IMR-90 (cell line): Measurements from ENCODE around the gene FAM114A2. TPM values are rescaled to one million over a fixed set of nuclear protein-coding genes. Genes with fewer than 3 reads are reported as not detected.

ENCODE experiments used
- ATAC-seq: fragments of 200-7000 bp; cut with Tn5 transposase; 2 replicates; pipeline ENCODE4 v1.9.1; 2020; ENCODE audit warnings: low read depth, mild to moderate bottlenecking, moderate library complexity
- BruUV-seq: library from RNA; stranded (reverse); fragments of 400-500 nt; replicated peaks from 2 replicates; lab custom pipeline; 2021; lab: Mats Ljungman, UMichigan
- CTCF ChIA-PET: fragments of 300-600 bp; formaldehyde crosslinking; extraction: SDS; loops from one replicate; lab custom pipeline; 2021; ENCODE audit warnings: antibody characterized with exemption; lab: Yijun Ruan, JAX
- POLR2A ChIA-PET: fragments of 300-600 bp; sonication (Branson Sonifier 250); formaldehyde crosslinking; loops from one replicate; lab custom pipeline; 2022; ENCODE audit warnings: antibody characterized with exemption; ENCODE audit not compliant: unreplicated experiment; lab: Charles Lee
- DNase-seq: peaks from one replicate; pipeline ENCODE4 v3.0.0; 2013
- H2AFZ ChIP-seq: replicated peaks from 2 replicates; pipeline ENCODE3; 2013; ENCODE audit warnings: low read length, mild to moderate bottlenecking; ENCODE audit not compliant: poor library complexity
- H2AK5ac ChIP-seq: 2 replicates; pipeline ENCODE4 v1.6.1; 2013; ENCODE audit warnings: low read depth, low read length, inconsistent platforms
- H2AK9ac ChIP-seq: replicated peaks from 2 replicates; pipeline ENCODE3; 2013; ENCODE audit warnings: mild to moderate bottlenecking, low read depth, low read length, moderate library complexity; ENCODE audit not compliant: poor library complexity
- H2BK120ac ChIP-seq: 2 replicates; pipeline ENCODE4 v1.6.1; 2013; ENCODE audit warnings: low read depth, low read length, inconsistent platforms
- H2BK15ac ChIP-seq: 3 replicates; pipeline ENCODE4 v1.6.1; 2013; ENCODE audit warnings: low read depth, low read length, inconsistent platforms
- H2BK20ac ChIP-seq: 2 replicates; pipeline ENCODE4 v1.6.1; 2013; ENCODE audit warnings: low read depth, mild to moderate bottlenecking, inconsistent platforms, low read length, moderate library complexity
- H2BK5ac ChIP-seq: 2 replicates; pipeline ENCODE4 v1.6.1; 2013; ENCODE audit warnings: mild to moderate bottlenecking, low read depth, low read length, inconsistent platforms; ENCODE audit not compliant: poor library complexity, severe bottlenecking
- H3K14ac ChIP-seq: replicated peaks from 2 replicates; pipeline ENCODE4 v1.6.1; 2013; ENCODE audit warnings: low read depth, low read length, inconsistent platforms
- H3K18ac ChIP-seq: 2 replicates; pipeline ENCODE4 v1.6.1; 2013; ENCODE audit warnings: low read depth, low read length, control low read depth
- H3K23ac ChIP-seq: 2 replicates; pipeline ENCODE4 v1.6.1; 2013; ENCODE audit warnings: low read depth, low read length, inconsistent platforms
- H3K27ac ChIP-seq: 2 replicates; pipeline ENCODE4 v1.5.1; 2013; ENCODE audit warnings: mild to moderate bottlenecking, control low read depth, low read length; ENCODE audit not compliant: insufficient read depth
- H3K27me3 ChIP-seq: 2 replicates; pipeline ENCODE4 v1.6.1; 2013; ENCODE audit warnings: low read length; ENCODE audit not compliant: control insufficient read depth, insufficient read depth
- H3K36me3 ChIP-seq: 2 replicates; pipeline ENCODE4 v1.6.1; 2013; ENCODE audit warnings: low read length, mixed read lengths; ENCODE audit not compliant: control insufficient read depth, insufficient read depth
- H3K4ac ChIP-seq: 2 replicates; pipeline ENCODE4 v1.6.1; 2013; ENCODE audit warnings: low read depth, low read length, inconsistent platforms
- H3K4me1 ChIP-seq: 2 replicates; pipeline ENCODE4 v1.6.1; 2013; ENCODE audit warnings: low read length, mixed read lengths; ENCODE audit not compliant: control insufficient read depth, insufficient read depth
- H3K4me2 ChIP-seq: 2 replicates; pipeline ENCODE4 v1.6.1; 2013; ENCODE audit warnings: low read depth, mild to moderate bottlenecking, control low read depth, low read length, moderate library complexity
- H3K4me3 ChIP-seq: 2 replicates; pipeline ENCODE4 v1.5.1; 2013; ENCODE audit warnings: low read depth, mild to moderate bottlenecking, control low read depth, low read length, moderate library complexity; ENCODE audit not compliant: insufficient read depth
- H3K56ac ChIP-seq: 2 replicates; pipeline ENCODE4 v1.6.1; 2013; ENCODE audit warnings: low read length, inconsistent platforms; ENCODE audit not compliant: insufficient read depth; ENCODE audit errors: extremely low read depth
- H3K79me1 ChIP-seq, 2 experiments: 2 replicates each; pipeline ENCODE4 v1.6.1; 2013; ENCODE audit warnings: low read length in 2 of 2, inconsistent platforms in 1 of 2, low read depth in 1 of 2
- H3K9ac ChIP-seq: 2 replicates; pipeline ENCODE4 v1.6.1; 2013; ENCODE audit warnings: low read depth, low read length, control low read depth
- H3K9me1 ChIP-seq: 2 replicates; pipeline ENCODE4 v1.6.1; 2013; ENCODE audit warnings: low read length, inconsistent platforms; ENCODE audit not compliant: insufficient read depth
- H3K9me3 ChIP-seq: 2 replicates; pipeline ENCODE4 v1.6.1; 2013; ENCODE audit warnings: low read length; ENCODE audit not compliant: control insufficient read depth, insufficient read depth
- H4K20me1 ChIP-seq: 2 replicates; pipeline ENCODE4 v1.6.1; 2013; ENCODE audit warnings: low read length, inconsistent platforms; ENCODE audit not compliant: insufficient read depth
- H4K5ac ChIP-seq: 2 replicates; pipeline ENCODE4 v1.6.1; 2013; ENCODE audit warnings: mild to moderate bottlenecking, low read depth, low read length, control low read depth
- H4K8ac ChIP-seq, 2 experiments: 2 replicates each; pipeline ENCODE4 v1.6.1; 2013; ENCODE audit warnings: low read depth in 2 of 2, low read length in 2 of 2, control low read depth in 1 of 2, inconsistent platforms in 1 of 2
- H4K91ac ChIP-seq: 2 replicates; pipeline ENCODE4 v1.6.1; 2013; ENCODE audit warnings: low read depth, low read length, inconsistent platforms; ENCODE audit not compliant: insufficient read depth
- BHLHE40 ChIP-seq: fragments of 150-350 bp; IDR thresholded peaks from 2 replicates; pipeline ENCODE4 v1.6.1; 2016; ENCODE audit warnings: mild to moderate bottlenecking, low read depth, low read length
- CEBPB ChIP-seq: IDR thresholded peaks from 2 replicates; pipeline ENCODE4 v1.6.1; 2012; ENCODE audit warnings: low read depth, low read length, improper control_type of control experiment
- CHD1 ChIP-seq: IDR thresholded peaks from 2 replicates; pipeline ENCODE4 v1.6.1; 2012; ENCODE audit warnings: low read depth, low read length, improper control_type of control experiment
- CTCF ChIP-seq: conservative IDR thresholded peaks from 2 replicates; pipeline ENCODE4 v1.5.1; 2012; ENCODE audit warnings: mild to moderate bottlenecking, low read depth, low read length, improper control_type of control experiment
- ELK1 ChIP-seq: fragments of 150-350 bp; IDR thresholded peaks from 2 replicates; pipeline ENCODE4 v1.6.1; 2016; ENCODE audit warnings: low read depth, mild to moderate bottlenecking, low read length, moderate library complexity, borderline replicate concordance
- FOS ChIP-seq: fragments of 150-350 bp; IDR thresholded peaks from 2 replicates; pipeline ENCODE4 v1.6.1; 2016; ENCODE audit warnings: low read depth, low read length
- MAFK ChIP-seq: IDR thresholded peaks from 2 replicates; pipeline ENCODE4 v1.6.1; 2012; ENCODE audit warnings: low read depth, low read length, improper control_type of control experiment
- MAZ ChIP-seq: IDR thresholded peaks from 2 replicates; pipeline ENCODE4 v1.6.1; 2012; ENCODE audit warnings: low read depth, mild to moderate bottlenecking, low read length, improper control_type of control experiment, moderate library complexity, borderline replicate concordance
- MXI1 ChIP-seq: IDR thresholded peaks from 2 replicates; pipeline ENCODE4 v1.6.1; 2012; ENCODE audit warnings: low read depth, mild to moderate bottlenecking, low read length, moderate library complexity, borderline replicate concordance
- NFE2L2 ChIP-seq: fragments of 150-350 bp; IDR thresholded peaks from 2 replicates; pipeline ENCODE4 v1.6.1; 2016; ENCODE audit warnings: low read depth, mild to moderate bottlenecking, low read length
- POLR2A ChIP-seq: IDR thresholded peaks from 2 replicates; pipeline ENCODE4 v1.6.1; 2012; ENCODE audit warnings: mild to moderate bottlenecking, low read depth, low read length
- RAD21 ChIP-seq: IDR thresholded peaks from 2 replicates; pipeline ENCODE4 v1.6.1; 2012; ENCODE audit warnings: low read length, improper control_type of control experiment
- RCOR1 ChIP-seq: IDR thresholded peaks from 2 replicates; pipeline ENCODE4 v1.6.1; 2012; ENCODE audit warnings: mild to moderate bottlenecking, low read length, improper control_type of control experiment; ENCODE audit not compliant: insufficient replicate concordance
- RFX5 ChIP-seq: IDR thresholded peaks from 2 replicates; pipeline ENCODE4 v1.8.0; 2012; ENCODE audit warnings: low read depth, mild to moderate bottlenecking, low read length, moderate library complexity
- SMC3 ChIP-seq: fragments of 150-350 bp; IDR thresholded peaks from 2 replicates; pipeline ENCODE4 v1.6.1; 2016; ENCODE audit warnings: low read depth, mild to moderate bottlenecking, antibody characterized with exemption, low read length, moderate library complexity
- USF2 ChIP-seq: fragments of 150-350 bp; IDR thresholded peaks from 2 replicates; pipeline ENCODE4 v1.6.1; 2017; ENCODE audit warnings: mild to moderate bottlenecking, antibody characterized with exemption, low read length, low read depth
- WGBS, 2 experiments: methylation state at CpG; one replicate each; pipeline versions ENCODE4 v1.1.5 to v1.1.7; 2013; ENCODE audit warnings: missing lambda C conversion rate in 2 of 2; ENCODE audit not compliant: insufficient read length in 1 of 2; ENCODE audit errors: extremely low coverage in 2 of 2; 5-methylcytosine and 5-hydroxymethylcytosine counted together
- dilution Hi-C: fragments of 300-500 bp; cut with HindIII; formaldehyde crosslinking; loops from one replicate; pipeline ENCODE4 v1.14.3; 2018; ENCODE audit warnings: low sequenced_read_pairs; ENCODE audit not compliant: unreplicated experiment
- in situ Hi-C: fragments of 300-500 bp; cut with MboI; formaldehyde crosslinking; loops from 3 replicates; pipeline ENCODE4 v1.14.3; 2019; ENCODE audit warnings: low sequenced_read_pairs, inconsistent platforms, mixed read lengths
- intact Hi-C: fragments of 100-400 bp; cut with micrococcal nuclease; formaldehyde crosslinking; loops from 2 replicates; pipeline ENCODE4 v1.10.0; 2022
- polyA plus RNA-seq, 3 experiments: library from polyadenylated mRNA; depleted of rRNA; stranded (reverse); fragments of >200 nt; gene quantifications; 2 replicates each; pipeline ENCODE4 v1.2.3, GENCODE V29; 2012; ENCODE audit warnings: low replicate concordance in 1 of 3
- total RNA-seq: library from RNA; depleted of rRNA; stranded (reverse); fragments of >200 nt; gene quantifications from 2 replicates; pipeline ENCODE4 v1.2.3, GENCODE V29; 2012

The FAM114A2 gene
- total and polyA plus RNA-seq, 2 of the 4 experiments (the other 2 are of a cell fraction) = 13.2 to 41.2 TPM

- no TSS peak for BruUV-seq
- POLR2A ChIA-PET = no interaction called here
- dilution Hi-C loops = no loop called here
- no peak overlapping the region for H3K18ac ChIP-seq
- no peak overlapping the region for H4K5ac ChIP-seq
- no peaks in the 10 kb centered on the region for H3K9me3 ChIP-seq
- CTCF ChIA-PET = no interaction called here
- ATAC-seq = no peak
- WGBS, 2 experiments = 100% methylated on average over 1 of the region's 3 CpGs; no CpG with 5 or more reads in 1 of the 2 experiments
- no peaks in the 10 kb centered on the region for H3K27me3 ChIP-seq
- H3K14ac ChIP-seq = no peak overlapping the region
- no peak overlapping the region for H4K91ac ChIP-seq
- no peak overlapping the region for H3K4me3 ChIP-seq
- no peak overlapping the region for H4K8ac ChIP-seq
- no peak overlapping the region for H3K4me2 ChIP-seq
- intact Hi-C loops = loop anchor here (5.0 kb wide), 1 partner anchor 37 kb away; the partner anchor contains the start of genes FAM114A2 and MFAP3
- no peaks in the 10 kb centered on the region for H3K9me1 ChIP-seq
- 0 out of 2 replicates have a peak, but pooled peaks cover 2% of the 10 kb centered on the region for H3K36me3 ChIP-seq
- TF ChIP-seq CHD1 (no peak), CEBPB (no peak), MAFK (no peak), NFE2L2 (no peak), USF2 (no peak), CTCF (no peak), RCOR1 (no peak), BHLHE40 (no peak), RAD21 (no peak), RFX5 (no peak), POLR2A (no peak), ELK1 (no peak), FOS (no peak), SMC3 (no peak), MAZ (no peak), MXI1 (no peak)
- DNase-seq = no peak
- no peak overlapping the region for H2AK5ac ChIP-seq
- H2BK5ac ChIP-seq = no peak overlapping the region
- H2BK15ac ChIP-seq = no peak overlapping the region
- H4K20me1 ChIP-seq = no peaks in the 10 kb centered on the region
- no peak overlapping the region for H3K27ac ChIP-seq
- H2BK120ac ChIP-seq = no peak overlapping the region
- H3K4me1 ChIP-seq = no peaks in the 10 kb centered on the region
- no peak overlapping the region for H2AFZ ChIP-seq
- no peak overlapping the region for H2AK9ac ChIP-seq
- in situ Hi-C loops = no loop called here
- H3K79me1 ChIP-seq = no peaks in the 10 kb centered on the region
- no peak overlapping the region for H3K9ac ChIP-seq
- H3K4ac ChIP-seq = no peak overlapping the region
- no peak overlapping the region for H3K23ac ChIP-seq
- H3K56ac ChIP-seq = no peak overlapping the region
- no peak overlapping the region for H2BK20ac ChIP-seq
Measured at GRCh38 chr5:153999995-154000394, 38.7 kb downstream of the FAM114A2 start.
